SU-DHL-6 (cell line): ENCODE data around the gene NPHP4.

Source experiments
- H2AFZ ChIP-seq: fragments of 200-600 bp; sonication (generic); 2 replicates; pipeline ENCODE4 v1.6.1; 2014; ENCODE audit warnings: low read depth, mild to moderate bottlenecking, moderate library complexity, mixed read lengths, antibody characterized with exemption, low read length; ENCODE audit not compliant: severe bottlenecking
- H3F3A ChIP-seq: fragments of 200-600 bp; shearing (Covaris generic); 2 replicates; pipeline ENCODE4 v1.6.0; 2016; ENCODE audit warnings: antibody characterized with exemption, mild to moderate bottlenecking; ENCODE audit not compliant: insufficient read depth
- H3K27ac ChIP-seq: fragments of 200-600 bp; sonication (generic); 2 replicates; pipeline ENCODE4 v1.5.1; 2016; ENCODE audit warnings: low read depth, mild to moderate bottlenecking, low read length, moderate library complexity, mixed read lengths
- H3K27me3 ChIP-seq: fragments of 200-600 bp; sonication (generic), shearing (Covaris generic); 2 replicates; pipeline ENCODE4 v1.6.0; 2014; ENCODE audit warnings: mild to moderate bottlenecking, low read length
- H3K36me3 ChIP-seq: fragments of 200-600 bp; sonication (generic); 2 replicates; pipeline ENCODE4 v1.6.1; 2014; ENCODE audit warnings: mild to moderate bottlenecking, low read length, mixed read lengths
- H3K4me2 ChIP-seq: fragments of 300-600, 200-600 bp; shearing (Covaris generic), sonication (generic); 2 replicates; pipeline ENCODE4 v1.6.0; 2014; ENCODE audit warnings: low read length, low read depth, mild to moderate bottlenecking; ENCODE audit not compliant: poor library complexity, severe bottlenecking
- H3K4me3 ChIP-seq: fragments of 200-600 bp; sonication (generic); 2 replicates; pipeline ENCODE4 v1.5.1; 2014; ENCODE audit warnings: antibody characterized with exemption, low read length, mild to moderate bottlenecking, mixed read lengths; ENCODE audit not compliant: insufficient read depth, poor library complexity, severe bottlenecking
- H3K79me2 ChIP-seq: fragments of 200-600 bp; sonication (generic); 2 replicates; pipeline ENCODE4 v1.6.1; 2014; ENCODE audit warnings: mild to moderate bottlenecking, low read length, moderate library complexity; ENCODE audit not compliant: insufficient read depth
- H3K9ac ChIP-seq: fragments of 200-600 bp; sonication (generic); 2 replicates; pipeline ENCODE4 v1.7.0; 2014; ENCODE audit warnings: mild to moderate bottlenecking, low read length
- H3K9me2 ChIP-seq: fragments of 200-600 bp; sonication (generic); replicated peaks from 2 replicates; pipeline ENCODE4 v1.6.1; 2014; ENCODE audit warnings: low read length; ENCODE audit not compliant: insufficient read depth
- H3K9me3 ChIP-seq: fragments of 200-600 bp; sonication (generic); 2 replicates; pipeline ENCODE4 v1.6.1; 2014; ENCODE audit warnings: low read length, mixed read lengths; ENCODE audit not compliant: insufficient read depth
- H4K20me1 ChIP-seq: fragments of 200-600 bp; sonication (generic); 2 replicates; pipeline ENCODE4 v1.6.1; 2014; ENCODE audit warnings: low read depth, mild to moderate bottlenecking, antibody characterized with exemption, low read length, moderate library complexity, mixed read lengths
- EZH2phosphoT487 ChIP-seq: fragments of 200-600 bp; sonication (generic), shearing (Covaris generic); conservative IDR thresholded peaks from 2 replicates; pipeline ENCODE4 v1.6.1; 2018; ENCODE audit warnings: mild to moderate bottlenecking, antibody characterized with exemption, low read length, moderate library complexity, mixed read lengths
- TF ChIP-seq, protein P1 (sequence below): fragments of 200-600 bp; sonication (generic); IDR thresholded peaks from one replicate; pipeline ENCODE4 v1.5.1; 2017; ENCODE audit warnings: antibody characterized with exemption, mild to moderate bottlenecking, low read length, moderate library complexity; ENCODE audit not compliant: insufficient read depth, poor library complexity, severe bottlenecking

The NPHP4 gene

DNA sequence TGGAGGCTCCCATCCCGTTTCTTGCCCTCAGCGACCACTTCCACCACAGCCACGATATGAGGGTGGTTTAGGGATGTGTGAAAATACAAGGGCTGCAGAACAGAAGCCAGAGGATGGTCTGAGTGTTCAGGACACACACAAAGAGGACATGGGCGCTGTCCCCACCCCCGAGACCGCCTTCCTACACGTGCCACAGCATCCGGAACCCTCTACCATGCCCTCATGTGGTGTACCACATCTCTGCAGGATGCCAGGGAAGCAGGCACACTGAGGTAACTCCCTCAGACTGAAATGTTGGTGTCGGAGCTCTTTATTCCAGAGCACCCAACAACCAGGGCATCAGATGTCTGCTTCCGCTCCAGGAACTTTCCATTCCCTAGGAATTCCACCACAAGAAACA is 23.1 kb downstream of the NPHP4 start:
- no peak overlapping the region for H3K4me2 ChIP-seq
- H3K9me3 ChIP-seq, result no peaks in the 10 kb centered on the region
- H3K27me3 ChIP-seq, result no peaks in the 10 kb centered on the region
- H4K20me1 ChIP-seq, result no peaks in the 10 kb centered on the region
- no peaks in the 10 kb centered on the region for H3K79me2 ChIP-seq
- no peak overlapping the region for H3K4me3 ChIP-seq
- H3K36me3 ChIP-seq, result no peaks in the 10 kb centered on the region
- H2AFZ ChIP-seq, result no peak overlapping the region
- H3F3A ChIP-seq, result no peaks in the 10 kb centered on the region
- no peak overlapping the region for H3K27ac ChIP-seq
- TF ChIP-seq, protein P1, sequence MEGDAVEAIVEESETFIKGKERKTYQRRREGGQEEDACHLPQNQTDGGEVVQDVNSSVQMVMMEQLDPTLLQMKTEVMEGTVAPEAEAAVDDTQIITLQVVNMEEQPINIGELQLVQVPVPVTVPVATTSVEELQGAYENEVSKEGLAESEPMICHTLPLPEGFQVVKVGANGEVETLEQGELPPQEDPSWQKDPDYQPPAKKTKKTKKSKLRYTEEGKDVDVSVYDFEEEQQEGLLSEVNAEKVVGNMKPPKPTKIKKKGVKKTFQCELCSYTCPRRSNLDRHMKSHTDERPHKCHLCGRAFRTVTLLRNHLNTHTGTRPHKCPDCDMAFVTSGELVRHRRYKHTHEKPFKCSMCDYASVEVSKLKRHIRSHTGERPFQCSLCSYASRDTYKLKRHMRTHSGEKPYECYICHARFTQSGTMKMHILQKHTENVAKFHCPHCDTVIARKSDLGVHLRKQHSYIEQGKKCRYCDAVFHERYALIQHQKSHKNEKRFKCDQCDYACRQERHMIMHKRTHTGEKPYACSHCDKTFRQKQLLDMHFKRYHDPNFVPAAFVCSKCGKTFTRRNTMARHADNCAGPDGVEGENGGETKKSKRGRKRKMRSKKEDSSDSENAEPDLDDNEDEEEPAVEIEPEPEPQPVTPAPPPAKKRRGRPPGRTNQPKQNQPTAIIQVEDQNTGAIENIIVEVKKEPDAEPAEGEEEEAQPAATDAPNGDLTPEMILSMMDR, result no peak
- TF ChIP-seq EZH2phosphoT487, result no peak
- H3K9me2 ChIP-seq, result no peaks in the 10 kb centered on the region
- no peak overlapping the region for H3K9ac ChIP-seq

DNA sequence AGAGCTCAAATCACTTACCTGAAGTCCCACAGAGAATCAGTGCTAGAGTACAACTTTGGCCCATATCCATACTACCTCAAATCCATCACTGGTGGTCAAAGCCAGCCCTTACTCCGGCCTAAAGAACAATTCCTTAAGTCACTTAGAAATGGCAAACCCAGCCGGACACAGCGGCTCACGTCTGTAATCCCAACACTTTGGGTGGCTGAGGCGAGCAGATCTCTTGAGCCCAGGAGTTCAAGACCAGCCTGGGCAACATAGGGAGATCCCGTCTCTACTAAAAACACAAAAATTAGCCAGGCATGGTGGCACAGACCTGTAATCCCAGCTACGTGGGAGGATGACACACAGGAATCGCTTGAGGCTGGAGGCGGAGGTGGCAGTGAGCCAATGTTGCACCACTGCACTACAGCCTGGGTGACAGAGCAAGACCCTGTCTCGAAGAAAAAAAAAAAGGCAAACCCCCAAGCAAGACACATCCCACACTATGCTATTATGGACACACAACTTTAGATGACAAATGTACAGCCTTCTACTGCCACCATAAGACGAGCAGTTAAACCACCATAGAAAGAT is 24.0 kb downstream of the NPHP4 start:
- H3K36me3 ChIP-seq, result no peaks in the 10 kb centered on the region

DNA sequence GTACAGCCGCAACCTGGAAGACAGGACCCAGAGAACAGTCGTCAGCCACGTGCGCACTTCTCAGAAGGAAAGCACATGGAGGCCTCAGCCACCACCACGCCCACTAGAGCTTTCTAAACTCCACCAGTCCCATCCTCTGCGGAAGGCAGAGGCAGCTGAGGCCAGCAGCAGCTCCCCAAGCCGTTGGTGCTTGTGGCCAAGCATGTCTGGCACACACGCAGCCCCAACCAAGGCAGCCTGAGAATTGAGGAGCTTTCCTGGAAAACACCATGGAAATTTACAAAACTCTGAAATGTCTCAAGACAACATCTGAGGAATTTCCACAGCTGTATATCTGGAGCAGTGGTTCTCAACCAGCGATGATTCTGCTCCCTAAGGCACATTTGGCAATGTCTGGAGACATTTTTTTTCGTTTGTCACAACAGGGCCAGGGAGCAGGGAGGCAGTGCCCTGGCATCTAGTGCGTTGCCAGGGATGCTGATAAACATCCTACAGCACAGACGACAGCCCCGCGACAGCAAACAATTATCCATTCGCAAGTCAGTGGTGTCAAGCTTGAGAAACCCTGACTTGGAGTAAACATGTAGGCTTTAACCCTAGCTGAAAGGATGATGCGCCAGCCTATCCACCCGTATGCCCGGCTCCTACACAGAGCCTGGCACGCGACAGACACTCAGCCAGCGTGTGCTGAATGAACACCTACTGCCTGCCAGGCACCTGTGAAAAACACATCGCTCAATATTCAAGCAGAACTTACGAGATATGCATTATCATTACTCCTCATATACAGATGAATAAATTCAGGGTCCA is 24.7 kb downstream of the NPHP4 start:
- H3F3A ChIP-seq, result no peaks in the 10 kb centered on the region
- H3K9ac ChIP-seq, result no peak overlapping the region
- no peaks in the 10 kb centered on the region for H3K9me3 ChIP-seq
- H3K4me2 ChIP-seq, result no peak overlapping the region
- no peaks in the 10 kb centered on the region for H3K9me2 ChIP-seq
- no peaks in the 10 kb centered on the region for H4K20me1 ChIP-seq
- H3K36me3 ChIP-seq, result no peaks in the 10 kb centered on the region
- TF ChIP-seq, protein P1, result no peak
- TF ChIP-seq EZH2phosphoT487, result no peak
- H2AFZ ChIP-seq, result no peak overlapping the region
- no peaks in the 10 kb centered on the region for H3K79me2 ChIP-seq
- no peak overlapping the region for H3K27ac ChIP-seq
- no peak overlapping the region for H3K4me3 ChIP-seq
- H3K27me3 ChIP-seq, result no peaks in the 10 kb centered on the region

More for the DNA sequence above, 24.0 kb downstream of the NPHP4 start:
- no peak for TF ChIP-seq EZH2phosphoT487
- TF ChIP-seq, protein P1, result no peak
- Histone ChIP-seq H3K9me3 (no peaks in the 10 kb centered on the region), H3K27me3 (no peaks in the 10 kb centered on the region), H3K9me2 (no peaks in the 10 kb centered on the region), H4K20me1 (no peaks in the 10 kb centered on the region), H3K79me2 (no peaks in the 10 kb centered on the region), H3F3A (no peaks in the 10 kb centered on the region), H3K4me3 (no peak overlapping the region), H3K4me2 (no peak overlapping the region), H2AFZ (no peak overlapping the region), H3K27ac (no peak overlapping the region), H3K9ac (no peak overlapping the region)
